Kasumi-1 (cell line): ENCODE measurements around the gene NUAK1.
"Not testable (repeated sequence)": the region's sequence is repeated elsewhere in the genome, so short reads cannot be mapped to it uniquely, and the experiment has no call there.

Experiments
- DNase-seq, 2 experiments: peaks; one replicate each; lab custom pipeline; 2025; lab: John Stamatoyannopoulos, UW

Gene NUAK1

DNA sequence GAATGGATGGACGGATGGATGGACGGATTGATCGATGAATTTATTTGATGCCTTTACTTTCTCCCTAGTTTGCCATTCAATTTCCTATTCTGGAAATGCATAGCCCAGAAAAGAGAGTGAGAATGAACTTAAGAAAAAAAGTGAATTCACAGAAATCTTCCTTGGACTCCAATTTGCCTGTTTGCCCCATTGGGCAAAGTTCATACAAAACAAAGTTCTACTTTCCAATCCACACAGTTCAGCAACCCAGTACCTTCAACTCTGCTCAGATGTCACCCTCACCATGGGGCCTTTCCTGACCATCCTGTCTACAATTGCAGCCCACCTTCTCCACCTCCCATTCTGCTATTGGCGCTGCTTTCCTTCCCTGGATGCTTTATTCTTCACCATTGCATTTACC lies 8.2 kb upstream of the NUAK1 start:
- no peak for DNase-seq

DNA sequence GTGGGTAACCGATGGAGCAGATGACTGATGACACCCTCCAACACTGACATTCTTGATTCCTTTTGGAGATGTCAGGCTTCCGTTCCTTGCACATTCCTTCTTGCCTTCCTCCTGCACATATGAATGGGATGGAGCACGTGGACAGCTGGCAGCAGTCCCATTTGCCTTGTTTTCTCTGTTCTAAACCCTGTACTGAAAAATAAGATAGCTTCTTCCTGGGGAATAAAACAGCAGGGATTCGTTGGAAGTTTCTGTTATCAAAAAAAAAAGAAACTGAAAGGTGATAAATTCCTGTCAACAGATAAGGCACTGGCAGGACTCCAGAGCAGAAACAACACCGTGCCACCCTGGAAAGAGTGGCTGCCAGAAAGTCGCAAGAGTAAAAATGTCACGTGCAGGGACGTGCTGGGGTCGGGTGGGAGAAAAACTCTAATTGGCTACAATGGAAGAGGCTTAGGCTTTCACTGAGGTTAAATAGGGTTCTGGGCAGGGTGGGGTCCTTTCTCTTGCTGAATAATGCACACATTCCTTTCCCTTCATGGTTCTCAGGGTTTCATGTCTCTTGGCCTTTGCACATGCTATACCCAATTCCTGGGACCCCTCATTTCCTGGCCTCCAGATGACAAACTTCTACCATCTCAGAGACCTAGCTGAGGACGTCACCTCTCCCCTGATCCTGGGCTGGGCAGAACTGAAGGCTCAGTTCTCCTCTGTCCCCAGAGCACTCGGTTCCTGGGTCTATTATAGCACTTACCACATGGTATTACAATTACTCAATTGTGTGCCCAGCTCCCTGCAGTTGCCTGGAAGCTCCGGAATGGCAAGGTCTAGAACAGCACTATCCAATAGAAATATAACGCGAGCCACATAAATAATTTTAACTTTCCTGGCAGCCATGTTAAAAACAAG lies 7.0 kb upstream of the NUAK1 start:
- no peak for DNase-seq

DNA sequence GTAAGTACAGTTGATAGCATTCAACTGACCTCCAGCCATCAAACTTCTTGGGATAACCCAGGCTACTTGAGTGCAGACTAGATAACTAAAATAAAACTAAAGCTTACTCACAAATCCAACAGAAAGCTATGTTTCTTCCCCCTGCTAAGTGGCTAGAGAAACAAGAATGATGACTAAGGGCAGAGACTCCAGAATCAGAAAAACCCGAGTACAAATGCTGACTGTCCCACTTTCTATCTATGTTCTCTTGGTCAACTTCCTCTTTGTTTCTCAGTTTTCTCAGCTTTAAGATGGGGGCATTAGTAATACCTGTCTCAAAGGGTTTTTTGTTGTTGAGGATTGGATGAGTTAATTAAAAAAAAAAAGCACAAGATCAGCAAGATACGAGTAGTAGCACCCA lies 6.1 kb upstream of the NUAK1 start:
- DNase-seq = no peak

DNA sequence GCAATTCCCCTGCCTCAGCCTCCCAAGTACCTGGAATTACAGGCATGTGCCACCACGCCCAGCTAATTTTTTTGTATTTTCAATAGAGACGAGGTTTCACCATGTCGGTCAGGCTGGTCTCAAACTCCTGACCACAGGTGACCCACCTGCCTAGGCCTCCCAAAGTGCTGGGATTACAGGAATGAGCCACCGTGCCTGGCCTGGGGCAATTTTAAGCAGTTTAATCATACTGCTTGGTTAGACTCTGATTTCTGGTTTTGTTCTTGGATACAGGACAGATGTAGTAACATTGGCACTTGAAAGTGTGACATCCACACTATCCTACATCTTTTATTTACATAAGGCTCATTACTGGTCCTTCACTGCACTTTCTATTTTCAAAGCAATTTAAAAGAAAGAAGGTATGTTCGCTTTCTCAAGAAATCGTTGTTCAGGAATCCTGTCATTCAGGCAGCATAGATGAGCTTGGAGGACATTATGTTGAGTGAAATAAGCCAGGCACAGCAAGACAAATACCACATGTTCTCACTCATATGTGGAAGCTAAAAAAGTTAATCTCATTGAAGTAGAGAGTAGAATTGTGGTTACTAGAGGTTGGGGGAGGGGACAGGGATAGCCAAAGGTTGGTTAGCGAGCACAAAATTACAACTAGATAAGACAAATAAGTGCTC lies 4.0 kb upstream of the NUAK1 start:
- no peak for DNase-seq

DNA sequence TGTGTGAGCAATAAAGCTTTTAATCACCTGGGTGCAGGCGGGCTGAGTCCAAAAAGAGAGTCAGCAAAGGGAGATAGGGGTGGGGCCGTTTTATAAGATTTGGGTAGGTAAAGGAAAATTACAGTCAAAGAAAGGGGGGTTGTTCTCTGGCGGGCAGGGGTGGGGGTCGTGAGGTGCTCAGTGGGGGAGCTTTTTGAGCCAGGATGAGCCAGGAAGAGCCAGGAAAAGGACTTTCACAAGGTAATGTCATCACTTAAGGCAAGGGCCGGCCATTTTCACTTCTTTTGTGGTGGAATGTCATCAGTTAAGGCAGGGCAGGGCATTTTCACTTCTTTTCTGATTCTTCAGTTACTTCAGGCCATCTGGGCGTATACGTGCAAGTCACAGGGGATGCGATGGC lies 3.2 kb upstream of the NUAK1 start:
- not testable (repeated sequence) for DNase-seq

DNA sequence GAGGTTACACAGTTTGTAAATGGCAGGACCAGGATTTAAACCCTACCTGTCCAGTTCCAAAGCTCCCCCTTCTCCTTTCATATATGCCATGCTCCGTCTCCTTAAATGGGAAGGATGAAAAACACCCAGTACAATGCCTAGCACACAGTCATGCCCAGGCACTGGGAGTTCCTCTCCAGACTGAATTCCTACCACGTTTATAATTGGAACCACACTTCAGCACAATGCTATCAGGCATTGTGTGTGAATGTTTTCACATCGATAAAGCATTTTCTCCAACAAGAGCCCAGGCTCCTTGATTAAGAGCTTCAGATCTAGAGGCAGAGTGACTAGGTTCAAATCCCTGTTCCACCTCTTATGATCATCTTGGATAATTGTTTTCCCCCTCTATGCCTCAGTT lies 2.7 kb upstream of the NUAK1 start:
- no peak for DNase-seq

DNA sequence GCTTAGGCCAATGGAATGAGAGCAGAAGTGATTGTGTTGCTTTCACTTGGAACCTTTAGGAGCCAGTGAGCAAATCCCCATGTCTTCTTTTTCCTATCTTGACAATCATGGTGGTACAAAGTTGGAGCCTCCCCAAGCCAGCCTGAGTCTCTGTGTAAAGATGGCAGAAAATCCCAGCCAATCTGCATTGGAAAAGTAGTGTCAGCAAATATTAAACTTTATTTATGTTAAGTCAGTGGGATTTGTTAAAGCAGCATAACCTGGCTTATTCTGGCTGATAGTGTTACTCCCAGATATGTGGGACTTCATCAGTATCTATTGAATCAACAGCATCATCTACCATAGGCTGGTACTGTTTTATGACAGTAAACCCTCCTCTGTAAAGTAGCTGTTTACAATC lies 2.2 kb upstream of the NUAK1 start:
- no peak for DNase-seq

DNA sequence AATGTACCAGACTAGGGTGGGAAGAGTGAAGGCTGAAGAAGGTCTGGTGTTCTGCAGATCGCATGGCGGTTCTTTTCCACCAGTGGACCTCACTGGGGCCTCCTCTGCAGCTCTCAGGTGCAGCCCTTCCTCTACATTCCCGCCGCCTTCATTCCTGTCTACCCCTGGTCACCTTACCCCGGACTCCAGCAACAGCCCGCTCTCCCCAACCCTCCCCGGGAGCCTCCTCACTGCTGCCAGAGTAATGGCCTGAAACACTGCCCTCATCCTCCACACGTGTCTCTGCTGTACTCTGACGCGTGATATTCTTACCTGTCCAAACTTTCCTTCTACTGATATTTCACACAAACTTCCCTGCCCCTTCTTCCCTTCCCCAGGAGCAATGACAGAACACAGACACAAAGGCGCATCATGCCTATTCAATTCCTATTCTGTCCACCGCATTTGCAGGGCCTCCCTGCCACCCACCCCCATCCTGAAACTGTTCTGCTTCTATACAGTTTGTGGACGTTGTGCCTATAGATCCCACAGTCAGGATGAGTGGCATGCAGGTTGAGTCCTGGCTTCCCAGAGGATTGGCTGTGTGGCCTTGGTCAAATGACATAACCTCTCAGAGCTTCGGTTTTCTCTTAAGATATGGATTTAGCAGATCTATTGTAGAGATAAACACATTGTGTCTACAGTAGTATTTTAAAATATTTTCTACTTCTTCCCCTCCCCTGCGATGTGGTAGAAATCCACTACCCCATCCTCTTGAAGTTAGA lies 1.7 kb upstream of the NUAK1 start:
- no peak for DNase-seq

DNA sequence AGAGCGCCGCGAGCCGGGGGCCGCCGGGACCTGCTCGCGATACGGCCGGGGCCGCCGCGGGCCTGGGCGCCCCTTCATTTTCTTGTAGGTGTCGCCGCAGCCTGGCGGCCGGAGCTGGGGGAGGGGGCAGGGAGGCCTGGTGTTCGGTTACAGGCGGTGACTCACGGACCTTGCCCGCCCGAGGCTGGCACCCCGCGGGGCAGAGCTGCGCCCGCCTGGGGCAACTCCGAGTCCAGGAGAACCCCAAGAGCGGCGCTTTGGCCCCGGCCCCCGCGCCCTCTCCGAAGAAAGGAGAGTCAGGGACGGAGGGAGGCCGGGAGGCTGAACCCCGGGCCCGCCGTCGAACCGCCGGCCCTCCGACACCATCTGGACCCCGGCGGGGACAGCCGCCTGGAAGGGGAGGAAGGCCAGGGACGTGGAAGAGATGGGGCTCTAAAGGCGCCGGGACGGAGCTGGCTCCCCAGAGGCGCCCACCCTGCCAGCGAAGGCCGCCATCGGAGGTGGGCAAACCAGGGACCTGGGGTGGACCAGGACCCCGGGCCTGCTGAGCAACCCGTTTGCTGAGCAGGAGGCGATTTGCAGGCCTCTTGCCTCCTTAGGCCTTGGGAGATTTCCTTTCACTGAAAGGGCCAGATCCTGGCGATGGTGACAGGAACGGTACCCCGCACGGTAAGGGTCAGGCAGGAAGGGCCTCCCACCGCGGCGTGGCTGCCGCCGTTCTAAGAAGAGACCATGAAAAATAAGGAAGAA lies 843 bp upstream of the NUAK1 start:
- no peak for DNase-seq

DNA sequence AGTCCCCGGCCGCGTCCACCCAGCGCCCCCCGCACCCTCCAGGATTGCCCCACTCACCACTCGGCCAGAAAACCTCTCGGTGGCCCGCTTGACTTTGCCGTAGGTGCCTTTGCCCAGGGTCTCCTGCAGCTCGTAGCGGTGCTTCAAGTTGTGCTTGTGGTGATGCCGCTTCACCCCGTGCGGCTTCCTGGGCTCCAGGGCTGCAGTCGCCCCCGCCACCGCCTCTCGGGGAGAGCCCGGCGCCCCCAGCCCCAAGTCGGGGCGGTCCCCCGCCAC lies 459 bp downstream of the NUAK1 start:
- DNase-seq = no peak

DNA sequence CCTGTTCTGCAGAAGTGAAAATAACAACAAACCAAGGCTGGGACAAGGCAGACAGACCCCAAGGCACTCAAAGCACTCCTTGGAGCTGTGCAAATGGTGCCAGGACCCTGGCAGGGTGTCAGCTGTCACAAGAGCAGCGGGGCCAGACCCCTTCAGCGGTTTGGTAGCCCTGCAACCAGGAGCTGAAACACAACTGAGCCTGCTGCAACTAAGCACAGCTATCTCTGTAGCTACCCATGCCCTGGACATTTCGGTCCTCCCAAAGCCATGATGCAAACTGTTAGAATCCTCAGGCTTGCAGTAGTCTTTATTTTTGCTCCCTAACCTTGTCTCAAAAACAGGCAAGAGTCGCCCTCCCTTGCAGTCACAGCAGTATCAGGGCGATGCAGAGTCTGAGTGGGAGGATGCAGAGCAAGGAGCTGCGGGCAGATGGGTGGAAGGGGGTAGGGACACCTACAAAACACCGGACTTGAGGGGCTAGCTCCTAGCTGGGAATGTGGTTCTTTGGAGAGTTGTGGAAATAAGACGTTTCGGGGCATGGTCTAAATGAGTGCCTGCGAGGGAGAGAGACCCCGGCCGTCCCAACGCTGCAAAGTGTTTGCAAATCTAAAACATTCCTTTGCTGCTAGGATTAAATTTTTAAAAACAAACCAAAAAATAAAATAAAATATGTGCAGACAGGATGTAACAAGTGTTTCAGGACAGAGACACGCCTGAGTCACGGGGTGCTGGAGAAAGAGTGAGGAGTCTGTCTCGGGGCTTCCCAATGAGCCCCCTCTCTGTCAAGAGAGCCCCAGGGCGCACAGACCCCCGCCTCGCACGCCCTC lies 1.0 kb downstream of the NUAK1 start:
- no peak for DNase-seq

DNA sequence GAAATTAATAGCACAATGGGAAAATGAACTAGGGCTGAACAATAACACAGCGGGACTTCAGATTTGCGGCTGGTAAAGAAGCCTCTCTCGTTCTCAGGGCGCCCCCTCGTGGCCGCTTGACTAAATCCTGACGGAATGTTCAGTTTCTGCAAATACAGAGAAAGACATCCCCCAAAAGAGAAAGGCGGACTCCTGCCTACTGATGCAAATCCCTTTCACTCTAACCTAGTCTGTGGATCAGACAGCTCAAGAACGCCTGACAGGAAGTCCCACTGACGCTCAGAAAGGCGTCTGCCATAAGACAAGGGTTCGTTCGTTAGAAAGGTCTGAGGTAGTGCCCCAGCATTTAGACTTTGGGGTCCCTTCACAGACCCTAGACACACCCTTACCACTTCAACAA lies 2.5 kb downstream of the NUAK1 start:
- peak; percentile 69 to 86 for DNase-seq

DNA sequence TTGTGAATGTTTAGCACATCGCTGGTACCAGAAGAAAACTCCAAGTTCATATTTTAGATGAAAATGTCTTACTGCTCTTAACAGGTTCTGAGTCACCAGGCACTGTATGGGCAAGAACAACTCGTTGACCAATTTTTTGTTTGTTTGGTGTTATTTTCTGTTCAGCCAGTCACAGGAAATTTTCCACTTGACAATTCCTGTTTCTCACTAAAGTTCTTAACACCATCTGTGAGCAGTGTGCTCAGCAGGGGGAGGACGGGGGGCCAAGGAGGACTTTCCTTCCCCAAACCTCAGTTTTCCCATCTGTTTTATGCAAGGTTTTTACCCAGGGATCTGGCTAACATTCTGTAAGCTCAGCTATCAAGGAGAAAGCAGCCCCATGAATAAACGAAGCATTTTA lies 3.0 kb downstream of the NUAK1 start:
- no peak for DNase-seq

DNA sequence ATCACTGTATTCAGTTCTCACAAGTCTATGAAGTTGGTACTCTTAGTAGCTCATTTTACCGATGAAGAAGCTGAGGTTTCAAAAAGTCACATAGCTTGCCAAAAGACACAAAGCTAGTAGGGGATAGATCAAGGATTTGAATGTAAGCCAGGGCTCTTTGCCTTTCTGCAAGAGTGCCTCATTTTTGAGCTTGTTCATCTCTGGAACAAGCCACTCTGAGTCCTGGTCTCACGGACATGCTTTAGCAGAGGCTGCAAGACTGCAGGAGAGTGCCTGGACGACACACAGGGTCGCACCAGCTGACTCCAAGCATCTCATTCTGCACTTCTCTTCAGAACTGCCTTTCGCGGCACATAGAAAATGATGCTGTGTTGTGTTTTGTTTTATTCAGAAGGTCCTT lies 3.7 kb downstream of the NUAK1 start:
- no peak for DNase-seq

DNA sequence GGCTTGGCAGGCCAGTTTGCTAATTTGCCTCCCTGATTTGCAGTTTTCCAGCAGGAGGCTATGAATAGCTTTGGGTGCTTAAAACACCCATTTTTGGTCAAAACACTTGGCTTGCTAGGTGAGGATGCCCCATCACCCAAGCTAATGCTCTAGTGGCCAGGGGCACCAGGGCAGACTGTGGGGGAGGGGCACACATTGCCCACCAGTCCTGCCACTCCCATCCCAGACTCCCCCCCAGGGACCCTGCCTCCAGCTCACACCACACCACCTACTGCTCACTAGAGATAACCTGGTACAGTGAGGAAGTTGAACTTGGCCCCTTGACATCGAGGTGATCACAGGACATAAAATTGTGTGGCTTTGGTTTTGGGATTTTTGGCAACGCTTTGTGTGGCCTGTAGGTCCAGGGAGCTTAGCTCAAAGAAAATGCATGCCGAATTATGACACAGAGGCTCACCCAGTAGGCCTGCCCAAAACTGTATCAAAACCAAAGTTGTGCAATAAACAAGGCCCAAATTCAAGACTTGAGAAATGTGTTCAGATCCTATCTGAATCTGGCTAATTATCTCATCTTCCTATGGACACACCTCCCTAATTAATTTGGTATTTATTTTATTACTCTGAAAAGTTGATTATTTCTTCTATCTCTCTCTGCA lies 4.3 kb downstream of the NUAK1 start:
- DNase-seq = no peak

DNA sequence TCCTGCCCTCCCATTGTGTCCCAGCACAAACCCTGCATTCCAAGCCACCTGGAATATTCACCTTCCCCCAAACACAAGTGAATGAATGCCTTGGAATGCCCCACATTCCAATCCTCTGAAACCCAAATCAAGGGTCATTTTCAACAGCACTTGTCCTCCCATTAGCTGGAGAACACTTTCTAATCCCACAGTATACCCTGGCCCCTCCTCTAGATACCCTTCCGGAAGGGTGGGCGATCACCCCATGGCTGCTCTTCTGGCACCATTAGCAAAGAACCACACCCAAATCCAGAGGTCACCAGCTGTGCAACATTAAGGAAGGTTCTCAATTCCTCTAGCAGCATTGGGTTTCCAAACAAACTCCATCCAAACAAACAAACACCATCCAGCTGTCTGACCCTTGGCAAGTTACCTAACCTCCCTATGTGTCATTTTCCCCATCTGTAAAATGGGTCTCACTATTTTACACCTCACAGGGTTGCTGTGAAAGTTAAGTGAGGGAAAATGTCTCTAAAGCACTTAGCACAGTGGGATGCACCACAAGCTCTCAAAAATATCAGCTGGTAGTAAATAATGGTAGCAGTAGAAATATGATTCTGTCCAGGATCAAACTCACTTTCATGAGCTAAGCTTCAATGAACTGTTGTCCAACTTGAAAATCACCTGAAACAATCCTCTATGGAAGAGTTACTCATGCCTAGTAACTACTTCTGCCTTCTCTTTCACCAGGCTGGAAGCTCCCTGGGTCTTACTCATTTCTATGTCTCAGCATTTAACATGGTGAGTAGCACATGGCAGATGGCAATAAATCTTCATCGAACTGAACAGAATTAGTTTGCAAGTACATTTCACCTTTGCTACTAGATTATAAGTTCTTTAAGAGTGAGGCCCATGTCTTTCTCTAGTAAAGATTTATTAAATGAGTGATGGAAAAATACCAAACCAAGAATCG lies 5.3 kb downstream of the NUAK1 start:
- DNase-seq = no peak

DNA sequence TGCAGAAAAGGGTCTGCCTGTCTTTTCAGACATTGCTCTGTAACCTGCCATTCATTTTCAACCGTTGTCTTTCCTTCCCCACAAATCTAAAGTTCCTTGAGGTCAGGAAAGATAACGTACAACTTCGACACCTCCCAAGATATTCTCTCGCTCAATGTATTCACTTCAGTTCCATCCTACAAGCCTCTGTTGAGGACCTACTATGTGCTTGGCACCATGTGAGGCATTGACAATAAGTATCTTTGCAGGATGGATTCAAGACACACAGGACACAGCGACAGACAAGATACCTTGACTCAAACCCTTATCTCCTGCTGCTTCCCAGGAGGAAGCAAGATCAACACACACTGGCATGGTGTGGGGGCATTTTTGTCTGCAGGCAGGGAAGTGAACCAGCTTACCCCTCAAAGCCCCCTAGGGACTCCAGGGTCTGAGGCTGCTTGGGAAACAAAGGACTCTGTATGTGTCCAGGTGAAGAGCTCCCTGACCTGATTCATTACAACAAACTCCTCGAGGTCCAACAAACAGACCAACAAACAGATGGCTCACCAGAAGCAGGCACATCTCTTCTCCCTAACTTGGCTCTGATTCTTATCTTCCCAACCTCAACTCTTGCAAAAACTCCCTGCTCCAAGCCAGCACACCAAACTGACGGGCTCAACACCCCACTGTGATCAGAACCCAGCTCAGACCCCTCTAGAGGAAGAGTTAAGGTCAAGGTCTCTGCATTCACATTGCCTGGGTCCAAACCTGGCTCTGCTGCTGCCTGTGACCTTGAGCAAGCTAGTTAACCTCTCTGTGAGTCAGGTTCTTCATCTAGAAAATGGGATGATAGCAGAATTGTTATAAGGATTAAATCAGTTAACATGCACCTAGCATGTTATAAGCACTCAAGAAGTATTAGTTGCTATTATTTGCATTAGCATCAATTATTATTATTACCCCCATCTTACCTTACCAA lies 6.3 kb downstream of the NUAK1 start:
- DNase-seq = no peak

DNA sequence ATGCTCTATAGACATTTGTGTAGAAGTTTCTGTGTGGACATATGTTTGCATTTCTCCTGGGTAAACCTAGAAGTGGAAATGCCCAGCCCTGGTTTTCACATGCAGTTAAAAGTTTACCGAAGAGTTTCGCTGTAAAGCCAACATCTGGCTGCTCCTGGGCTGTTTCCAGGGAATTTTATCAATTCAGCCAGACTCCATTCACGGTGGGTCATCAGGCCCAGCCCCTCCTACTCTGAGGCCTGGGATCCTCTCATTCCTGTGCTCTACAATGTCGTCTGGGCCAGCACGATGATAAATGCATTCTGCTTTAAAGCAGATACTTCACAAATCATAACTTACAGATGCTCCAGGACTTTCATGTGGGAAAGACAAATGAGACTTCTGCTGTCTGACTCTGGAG lies 7.1 kb downstream of the NUAK1 start:
- DNase-seq = no peak
